Measurements from ENCODE around the gene FTMT. TPM values are rescaled to one million over a fixed set of nuclear protein-coding genes. Genes with fewer than 3 reads are reported as not detected.

FTMT gene
- total and polyA plus RNA-seq, 2 of the 4 experiments (the other 2 are of a cell fraction), result not detected

GRCh38 chr5:121885630-121886029 is 33.9 kb downstream of the FTMT start:
- no peak overlapping the region for H4K8ac ChIP-seq (ENCODE audit: low read depth in 2 of 2, low read length in 2 of 2)
- ATAC-seq (ENCODE audit: low read depth) (no peak), DNase-seq (no peak)
- no peak overlapping the region for H3K56ac ChIP-seq (ENCODE audit: extremely low read depth, insufficient read depth, low read length)
- H4K20me1 ChIP-seq (ENCODE audit: insufficient read depth, low read length), result no peaks in the 10 kb centered on the region
- in situ Hi-C loops (cut with MboI; ENCODE audit: low sequenced_read_pairs), result no loop called here
- no peaks in the 10 kb centered on the region for H3K9me3 ChIP-seq (ENCODE audit: control insufficient read depth, insufficient read depth, low read length)
- no peak overlapping the region for H3K23ac ChIP-seq (ENCODE audit: low read depth, low read length)
- no peak overlapping the region for H4K91ac ChIP-seq (ENCODE audit: insufficient read depth, low read depth, low read length)
- H2BK20ac ChIP-seq (ENCODE audit: low read depth, low read length), result no peak overlapping the region
- H3K36me3 ChIP-seq (ENCODE audit: control insufficient read depth, insufficient read depth, low read length), result no peaks in the 10 kb centered on the region
- dilution Hi-C loops (cut with HindIII; ENCODE audit: low sequenced_read_pairs, unreplicated experiment), result no loop called here
- H3K9ac ChIP-seq (ENCODE audit: low read depth, low read length), result no peak overlapping the region
- H3K27ac ChIP-seq (ENCODE audit: insufficient read depth, low read length), result no peak overlapping the region
- H3K14ac ChIP-seq (replicated peaks; ENCODE audit: low read depth, low read length), result no peak overlapping the region
- no peak overlapping the region for H2BK120ac ChIP-seq (ENCODE audit: low read depth, low read length)
- H2AFZ ChIP-seq (replicated peaks; ENCODE audit: low read length, poor library complexity), result no peak overlapping the region
- no peak overlapping the region for H2AK5ac ChIP-seq (ENCODE audit: low read depth, low read length)
- no peak overlapping the region for H3K4me3 ChIP-seq (ENCODE audit: insufficient read depth, low read depth, low read length)
- intact Hi-C loops (cut with micrococcal nuclease), result no loop called here
- CTCF ChIA-PET, result no interaction called here
- TF ChIP-seq BHLHE40 (IDR thresholded peaks at IDR 0.05; ENCODE audit: low read depth, low read length) (no peak), ELK1 (IDR thresholded peaks at IDR 0.05; ENCODE audit: borderline replicate concordance, low read depth, low read length) (no peak)
- H3K18ac ChIP-seq (ENCODE audit: low read depth, low read length), result no peak overlapping the region
- no CpG with 5 or more reads among the region's 2 CpGs for WGBS, 2 experiments (ENCODE audit: extremely low coverage in 2 of 2, insufficient read length in 1 of 2)
- no peak overlapping the region for H4K5ac ChIP-seq (ENCODE audit: low read depth, low read length)
- H2BK5ac ChIP-seq (ENCODE audit: low read depth, low read length, poor library complexity, severe bottlenecking), result no peak overlapping the region
- no peaks in the 10 kb centered on the region for H3K9me1 ChIP-seq (ENCODE audit: insufficient read depth, low read length)
- H2BK15ac ChIP-seq (ENCODE audit: low read depth, low read length), result no peak overlapping the region
- H3K79me1 ChIP-seq (ENCODE audit: low read depth in 1 of 2, low read length in 2 of 2), result no peaks in the 10 kb centered on the region
- no peak overlapping the region for H3K4ac ChIP-seq (ENCODE audit: low read depth, low read length)
- H3K27me3 ChIP-seq (ENCODE audit: control insufficient read depth, insufficient read depth, low read length), result no peaks in the 10 kb centered on the region
- no peaks in the 10 kb centered on the region for H3K4me1 ChIP-seq (ENCODE audit: control insufficient read depth, insufficient read depth, low read length)
- no TSS peak for BruUV-seq (replicated peaks)
- H2AK9ac ChIP-seq (replicated peaks; ENCODE audit: low read depth, low read length, poor library complexity), result no peak overlapping the region
- no peak overlapping the region for H3K4me2 ChIP-seq (ENCODE audit: low read depth, low read length)
- POLR2A ChIA-PET (ENCODE audit: unreplicated experiment), result no interaction called here

Measured in IMR-90 (cell line).